ENCODE results near the gene DTNB. TPM values are rescaled to one million over a fixed set of nuclear protein-coding genes. Genes with fewer than 3 reads are reported as not detected.

The DTNB gene
- total and polyA plus RNA-seq, 2 donors (not counting 1 experiment from before 2014, with no cell fraction given): 5.1 to 5.4 TPM

GRCh38 chr2:25632396-25632795 lies 41.0 kb downstream of the DTNB start:
- Histone ChIP-seq H3K79me2 (ENCODE audit: control insufficient read depth, insufficient read depth, low read length) (no peaks in the 10 kb centered on the region), H3K36me3 (ENCODE audit: control insufficient read depth, insufficient read depth, low read length) (no peaks in the 10 kb centered on the region), H3K27ac (ENCODE audit: insufficient read depth, low read length) (no peak overlapping the region), H3K4me1 (ENCODE audit: control insufficient read depth, extremely low read depth, insufficient read depth, low read length) (no peaks in the 10 kb centered on the region), H3K4me3 (replicated peaks in 1 of 4; ENCODE audit: control extremely low read depth in 1 of 4, insufficient read depth in 1 of 4, low read depth in 3 of 4, low read length in 4 of 4) (no peak overlapping the region), H3K27me3 (ENCODE audit: control insufficient read depth, insufficient read depth, low read length) (no peaks in the 10 kb centered on the region), H3K9me3 (ENCODE audit: control insufficient read depth, insufficient read depth, low read depth, low read length) (no peaks in the 10 kb centered on the region), H3K9ac (ENCODE audit: insufficient read depth, low read length) (no peak overlapping the region), H2AFZ (ENCODE audit: low read length) (no peak overlapping the region), H3K4me2 (ENCODE audit: extremely low read depth, insufficient read depth, low read length) (no peak overlapping the region), H4K20me1 (ENCODE audit: control insufficient read depth, extremely low read depth, insufficient read depth, low read length) (no peaks in the 10 kb centered on the region)
- no peak for DNase-seq (ENCODE audit: low read depth in 2 of 2)
- TF ChIP-seq EZH2 (IDR thresholded peaks at IDR 0.05; ENCODE audit: low read length, missing control alignments) (no peak), CTCF (conservative IDR thresholded peaks at IDR 0.05 in 1 of 2, IDR thresholded peaks at IDR 0.05 in 1 of 2; ENCODE audit: low read depth in 1 of 2, low read length in 2 of 2) (no peak)

- Histone ChIP-seq H3K9me3 (ENCODE audit: control insufficient read depth, insufficient read depth, low read depth, low read length) (no peaks in the 10 kb centered on the region), H2AFZ (ENCODE audit: low read length) (no peak overlapping the region), H3K4me3 (replicated peaks in 1 of 4; ENCODE audit: control extremely low read depth in 1 of 4, insufficient read depth in 1 of 4, low read depth in 3 of 4, low read length in 4 of 4) (no peak overlapping the region), H3K9ac (ENCODE audit: insufficient read depth, low read length) (no peak overlapping the region), H3K4me2 (ENCODE audit: extremely low read depth, insufficient read depth, low read length) (no peak overlapping the region), H4K20me1 (ENCODE audit: control insufficient read depth, extremely low read depth, insufficient read depth, low read length) (no peaks in the 10 kb centered on the region), H3K27me3 (ENCODE audit: control insufficient read depth, insufficient read depth, low read length) (no peaks in the 10 kb centered on the region), H3K27ac (ENCODE audit: insufficient read depth, low read length) (no peak overlapping the region), H3K36me3 (ENCODE audit: control insufficient read depth, insufficient read depth, low read length) (no peaks in the 10 kb centered on the region), H3K4me1 (ENCODE audit: control insufficient read depth, extremely low read depth, insufficient read depth, low read length) (no peaks in the 10 kb centered on the region), H3K79me2 (ENCODE audit: control insufficient read depth, insufficient read depth, low read length) (no peaks in the 10 kb centered on the region)
- TF ChIP-seq CTCF (conservative IDR thresholded peaks at IDR 0.05 in 1 of 2, IDR thresholded peaks at IDR 0.05 in 1 of 2; ENCODE audit: low read depth in 1 of 2, low read length in 2 of 2): no peak
- TF ChIP-seq EZH2 (IDR thresholded peaks at IDR 0.05; ENCODE audit: low read length, missing control alignments): no peak
- no peak for DNase-seq (ENCODE audit: low read depth in 2 of 2)
Measured at GRCh38 chr2:25624635-25625034, 48.7 kb downstream of the DTNB start.

GRCh38 chr2:25623361-25623760 lies 50.0 kb downstream of the DTNB start:
- no peak for TF ChIP-seq EZH2 (IDR thresholded peaks at IDR 0.05; ENCODE audit: low read length, missing control alignments)
- no peak for TF ChIP-seq CTCF (conservative IDR thresholded peaks at IDR 0.05 in 1 of 2, IDR thresholded peaks at IDR 0.05 in 1 of 2; ENCODE audit: low read depth in 1 of 2, low read length in 2 of 2)
- Histone ChIP-seq H3K4me3 (replicated peaks in 1 of 4; ENCODE audit: control extremely low read depth in 1 of 4, insufficient read depth in 1 of 4, low read depth in 3 of 4, low read length in 4 of 4) (no peak overlapping the region), H3K4me1 (ENCODE audit: control insufficient read depth, extremely low read depth, insufficient read depth, low read length) (peaks cover 1% of the 10 kb centered on the region), H3K9ac (ENCODE audit: insufficient read depth, low read length) (no peak overlapping the region), H3K9me3 (ENCODE audit: control insufficient read depth, insufficient read depth, low read depth, low read length) (no peaks in the 10 kb centered on the region), H2AFZ (ENCODE audit: low read length) (no peak overlapping the region), H3K27ac (ENCODE audit: insufficient read depth, low read length) (no peak overlapping the region), H3K27me3 (ENCODE audit: control insufficient read depth, insufficient read depth, low read length) (no peaks in the 10 kb centered on the region), H4K20me1 (ENCODE audit: control insufficient read depth, extremely low read depth, insufficient read depth, low read length) (no peaks in the 10 kb centered on the region), H3K36me3 (ENCODE audit: control insufficient read depth, insufficient read depth, low read length) (no peaks in the 10 kb centered on the region), H3K79me2 (ENCODE audit: control insufficient read depth, insufficient read depth, low read length) (no peaks in the 10 kb centered on the region), H3K4me2 (ENCODE audit: extremely low read depth, insufficient read depth, low read length) (no peak overlapping the region)
- no peak for DNase-seq (ENCODE audit: low read depth in 2 of 2)

Data from fibroblast of lung (primary cell).